GM10266 (cell line): Measurements from ENCODE around the gene RAB4A.
"Not testable (repeated sequence)": the region's sequence is repeated elsewhere in the genome, so short reads cannot be mapped to it uniquely, and the experiment has no call there.

Experiments
- DNase-seq: peaks from one replicate; pipeline ENCODE4 v3.0.0; 2012; ENCODE audit errors: extremely low spot score
- TF ChIP-seq, protein P1 (sequence below): IDR thresholded peaks from 2 replicates; pipeline ENCODE4 v1.5.1; 2012; ENCODE audit warnings: mild to moderate bottlenecking, low read depth; ENCODE audit not compliant: control insufficient read depth, insufficient read depth; ENCODE audit errors: missing control alignments

RAB4A gene

DNA sequence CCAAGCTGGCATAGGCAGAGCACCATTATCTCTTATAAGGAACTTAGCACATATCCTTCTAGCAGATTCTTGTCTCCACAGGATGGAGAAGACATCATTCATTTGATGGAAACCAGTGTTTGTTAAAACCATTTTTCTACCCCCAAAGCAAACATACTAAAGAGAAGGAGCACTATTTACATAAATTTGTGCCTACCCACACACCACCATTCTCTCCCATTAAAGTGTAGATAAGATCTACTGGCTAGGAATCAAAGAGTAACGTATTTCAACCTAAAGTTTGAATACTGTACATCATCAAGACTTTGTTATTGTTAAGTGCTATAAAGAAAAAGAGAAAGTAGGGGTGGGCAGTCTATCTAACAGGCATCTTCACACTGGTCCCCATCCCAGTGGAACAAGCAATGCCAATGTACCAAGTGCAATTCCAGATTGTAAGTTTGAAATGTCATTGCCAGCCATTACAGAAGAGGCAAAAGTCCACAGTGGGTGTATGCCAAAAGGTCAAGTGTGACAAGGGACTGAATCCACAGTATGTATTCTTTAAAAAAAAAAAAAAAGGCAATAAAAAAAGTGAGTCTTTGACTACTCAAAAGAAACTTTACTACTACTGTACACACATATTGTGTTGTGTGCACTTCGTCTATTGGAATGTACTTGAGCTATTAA lies 53.1 kb downstream of the RAB4A start:
- no peak for DNase-seq
- TF ChIP-seq, protein P1, sequence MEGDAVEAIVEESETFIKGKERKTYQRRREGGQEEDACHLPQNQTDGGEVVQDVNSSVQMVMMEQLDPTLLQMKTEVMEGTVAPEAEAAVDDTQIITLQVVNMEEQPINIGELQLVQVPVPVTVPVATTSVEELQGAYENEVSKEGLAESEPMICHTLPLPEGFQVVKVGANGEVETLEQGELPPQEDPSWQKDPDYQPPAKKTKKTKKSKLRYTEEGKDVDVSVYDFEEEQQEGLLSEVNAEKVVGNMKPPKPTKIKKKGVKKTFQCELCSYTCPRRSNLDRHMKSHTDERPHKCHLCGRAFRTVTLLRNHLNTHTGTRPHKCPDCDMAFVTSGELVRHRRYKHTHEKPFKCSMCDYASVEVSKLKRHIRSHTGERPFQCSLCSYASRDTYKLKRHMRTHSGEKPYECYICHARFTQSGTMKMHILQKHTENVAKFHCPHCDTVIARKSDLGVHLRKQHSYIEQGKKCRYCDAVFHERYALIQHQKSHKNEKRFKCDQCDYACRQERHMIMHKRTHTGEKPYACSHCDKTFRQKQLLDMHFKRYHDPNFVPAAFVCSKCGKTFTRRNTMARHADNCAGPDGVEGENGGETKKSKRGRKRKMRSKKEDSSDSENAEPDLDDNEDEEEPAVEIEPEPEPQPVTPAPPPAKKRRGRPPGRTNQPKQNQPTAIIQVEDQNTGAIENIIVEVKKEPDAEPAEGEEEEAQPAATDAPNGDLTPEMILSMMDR = no peak

DNA sequence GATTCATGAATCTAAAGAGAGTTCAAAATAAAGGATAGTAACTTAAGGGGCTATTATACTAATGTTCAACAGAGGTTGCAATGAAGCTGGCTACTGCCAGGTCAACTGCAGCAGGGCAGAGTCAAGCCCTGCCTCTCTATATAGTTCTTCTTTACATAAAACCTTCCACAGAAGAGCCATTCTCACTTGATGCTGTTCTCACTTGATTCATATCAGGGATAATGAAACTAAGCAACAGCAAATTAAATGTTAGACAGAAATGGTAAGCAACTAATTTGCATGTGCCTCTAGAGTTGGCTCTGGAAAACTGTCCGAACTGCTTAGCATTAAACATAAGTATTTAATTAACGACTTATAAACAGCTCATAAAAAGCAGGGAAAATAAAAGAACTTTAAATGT lies 54.5 kb downstream of the RAB4A start:
- DNase-seq = no peak
- TF ChIP-seq, protein P1 = no peak

DNA sequence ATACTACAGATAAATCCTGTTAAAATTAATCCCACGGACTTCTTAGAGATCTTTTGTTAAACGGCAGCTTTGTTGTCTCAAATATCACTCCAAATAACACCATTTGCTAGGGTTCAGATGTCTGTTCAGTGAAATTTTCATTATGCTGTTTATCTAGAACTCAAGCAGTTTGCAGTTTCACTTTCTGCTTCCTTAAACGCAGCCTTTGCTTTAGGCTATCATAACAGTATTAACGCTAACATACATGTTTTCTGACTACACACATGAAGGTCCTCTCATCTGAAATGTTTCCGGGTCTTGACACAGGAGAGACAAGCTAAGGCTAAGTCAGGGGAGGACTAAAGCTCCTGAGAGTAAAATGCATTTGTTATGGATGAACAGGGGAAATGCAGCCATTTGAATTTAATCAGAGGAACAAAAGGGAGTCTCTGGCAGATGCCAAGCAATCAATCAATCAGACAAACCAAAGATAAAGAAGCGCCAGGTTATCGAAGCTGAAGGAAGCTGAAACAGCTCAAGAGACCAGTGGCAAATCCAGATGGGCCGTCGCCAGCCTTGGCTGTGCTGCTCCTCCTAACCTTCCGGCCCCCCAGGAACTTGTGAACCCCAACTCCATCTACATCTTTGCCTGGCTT lies 55.1 kb downstream of the RAB4A start:
- no peak for DNase-seq
- TF ChIP-seq, protein P1 = no peak

DNA sequence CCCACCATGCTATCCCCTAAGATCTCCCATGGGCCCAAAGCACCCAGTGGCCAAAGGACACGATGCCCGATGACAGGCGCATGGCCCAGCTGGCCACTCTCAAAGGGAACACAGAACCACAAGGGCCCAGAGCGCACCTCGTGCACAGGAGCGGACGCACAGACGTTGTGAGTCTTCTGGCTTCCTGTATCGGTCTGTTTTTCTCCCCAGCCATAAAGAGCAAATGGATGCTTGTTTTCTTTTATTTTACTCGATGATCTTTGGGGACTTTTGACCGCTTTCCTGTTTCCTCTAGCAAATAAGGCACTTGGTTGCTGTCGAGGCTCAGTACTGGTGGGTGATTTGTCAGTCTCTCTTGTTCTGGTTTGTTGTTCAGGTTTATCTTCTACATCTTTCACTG lies 55.7 kb downstream of the RAB4A start:
- TF ChIP-seq, protein P1 = no peak
- DNase-seq = no peak

DNA sequence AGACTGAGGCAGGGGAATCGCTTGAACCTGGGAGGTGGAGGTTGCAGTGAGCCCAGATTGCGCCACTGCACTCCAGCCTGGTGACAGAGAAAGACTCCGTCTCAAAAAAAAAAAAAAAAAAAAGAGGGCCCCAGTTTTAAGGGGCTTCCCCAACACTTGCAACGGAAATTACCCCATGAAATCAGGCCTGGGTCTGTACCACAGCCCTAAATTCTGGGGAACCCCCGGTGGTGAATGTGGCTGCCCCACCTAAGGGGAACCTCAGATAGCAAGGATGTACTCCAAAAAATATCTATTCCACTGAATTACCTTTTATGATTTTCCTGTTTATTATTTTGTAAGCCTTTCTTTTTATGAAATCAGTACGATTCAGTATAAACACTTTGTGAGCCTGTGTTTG lies 56.9 kb downstream of the RAB4A start:
- DNase-seq = not testable (repeated sequence)

DNA sequence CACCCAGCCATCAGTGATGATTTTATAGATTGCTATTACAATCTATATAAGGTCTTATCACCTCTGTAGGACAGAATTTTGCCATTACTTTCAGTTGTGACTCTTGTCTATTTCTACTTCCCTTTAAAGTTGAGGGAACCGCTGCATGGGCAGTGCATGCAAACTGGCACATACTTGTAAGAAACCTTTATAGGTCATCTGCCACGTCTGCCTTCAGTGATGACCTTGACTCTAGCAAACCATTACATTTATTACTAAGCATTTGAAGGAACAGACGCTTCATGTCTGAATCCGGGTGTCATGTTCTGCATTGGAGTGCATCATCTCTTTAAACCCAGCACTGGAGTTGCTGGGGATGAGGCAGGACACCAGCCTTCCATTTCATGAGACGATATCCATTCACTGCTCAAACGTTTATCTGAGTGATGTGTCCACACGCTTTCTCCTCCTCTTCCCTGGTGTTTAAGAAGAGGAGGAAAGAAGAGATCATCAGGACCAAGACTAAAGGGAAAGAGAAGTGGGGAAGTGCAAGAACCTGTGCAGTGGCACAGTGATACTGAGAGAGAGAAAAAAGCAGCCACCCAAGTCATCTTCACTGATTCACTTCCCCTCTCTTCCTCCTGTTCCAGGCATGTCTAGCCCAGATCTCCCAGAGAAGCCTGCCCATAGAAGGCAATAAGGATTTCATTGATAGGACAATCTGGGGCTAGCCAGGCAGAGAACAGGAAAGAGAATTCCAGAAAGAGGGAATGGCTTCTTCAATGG lies 57.9 kb downstream of the RAB4A start:
- TF ChIP-seq, protein P1 = no peak
- DNase-seq = no peak

DNA sequence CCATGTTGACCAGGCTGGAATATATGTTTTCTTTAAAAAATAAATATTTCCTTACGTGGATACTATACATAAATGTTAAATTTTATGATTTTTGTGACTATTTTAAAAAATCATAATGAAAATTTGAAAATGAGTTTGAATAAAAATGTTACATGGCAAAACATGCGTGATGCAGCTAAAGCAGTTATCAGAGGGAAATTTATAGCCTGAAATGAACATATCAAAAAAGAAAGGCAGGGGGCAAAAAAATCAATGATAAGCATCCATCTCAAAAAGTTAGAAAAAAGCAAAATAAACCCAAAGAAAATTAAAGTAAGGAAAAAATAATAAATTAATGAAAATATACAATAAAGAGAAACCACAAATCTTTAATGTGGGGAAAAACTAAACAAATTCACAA lies 63.4 kb downstream of the RAB4A start:
- TF ChIP-seq, protein P1 = no peak
- DNase-seq = no peak
